ENCODE data around the gene TXNDC15. TPM values are rescaled to one million over a fixed set of nuclear protein-coding genes. Genes with fewer than 3 reads are reported as not detected.

Gene TXNDC15
- total RNA-seq (10 to 100 TPM; 35.3 to 53.1 TPM), polyA plus RNA-seq (10 to 100 TPM; 29.3 to 53.0 TPM)

- peak within 1 kb of the TSS; percentile 73 to 87 for H3K27ac ChIP-seq (ENCODE audit: low read depth in 1 of 2, low read length in 2 of 2)
- H3K9ac ChIP-seq (ENCODE audit: low read depth in 1 of 2, low read length in 2 of 2), result peak within 1 kb of the TSS; percentile 78 to 89
- H3K9me3 ChIP-seq (ENCODE audit: control insufficient read depth in 4 of 4, low read length in 3 of 4), result no peaks in the 10 kb centered on the region
- 3% methylated on average over 79 of the region's 79 CpGs for WGBS
- H3K4me3 ChIP-seq (ENCODE audit: low read depth in 1 of 3, low read length in 3 of 3), result peak within 1 kb of the TSS; percentile 71 to 82 (median 81)
- peak; percentile 86 for DNase-seq (ENCODE audit: low spot score)
- H3K27me3 ChIP-seq (ENCODE audit: control insufficient read depth in 4 of 4, insufficient read depth in 4 of 4, low read length in 3 of 4), result no peaks in the 10 kb centered on the region
- H3K4me1 ChIP-seq (ENCODE audit: control insufficient read depth in 4 of 4, insufficient read depth in 4 of 4, low read length in 3 of 4), result peaks cover 0 to 11% (median 5%) of the 10 kb centered on the region in 4 donors
- no peak for TF ChIP-seq ATF3 (IDR thresholded peaks at IDR 0.05)
- TF ChIP-seq EGR1 (IDR thresholded peaks at IDR 0.05; ENCODE audit: low read depth in 2 of 2), result no peak
- no peak for TF ChIP-seq MAX (IDR thresholded peaks at IDR 0.05)
- TF ChIP-seq HNF4A (conservative IDR thresholded peaks at IDR 0.05), result peak in 1 of 2 donors; percentile 30
- peak; percentile 62 for TF ChIP-seq NR2F2 (IDR thresholded peaks at IDR 0.05)
- TF ChIP-seq FOXA1 (IDR thresholded peaks at IDR 0.05), result peak; percentile 35
- peak in 1 of 2 donors; percentile 52 for TF ChIP-seq RAD21 (IDR thresholded peaks at IDR 0.05)
- TF ChIP-seq GABPA (IDR thresholded peaks at IDR 0.05 in 1 of 2, conservative IDR thresholded peaks at IDR 0.05 in 1 of 2), result peak in 1 of 2 donors; percentile 53
- TF ChIP-seq JUND (IDR thresholded peaks at IDR 0.05), result no peak
- peak; percentile 63 for TF ChIP-seq TAF1 (conservative IDR thresholded peaks at IDR 0.05)
- TF ChIP-seq CTCF (IDR thresholded peaks at IDR 0.05; ENCODE audit: low read depth, low read length, missing input control), result no peak
- peak; percentile 51 to 88 for TF ChIP-seq RXRA (IDR thresholded peaks at IDR 0.05)
- TF ChIP-seq, protein P1, sequence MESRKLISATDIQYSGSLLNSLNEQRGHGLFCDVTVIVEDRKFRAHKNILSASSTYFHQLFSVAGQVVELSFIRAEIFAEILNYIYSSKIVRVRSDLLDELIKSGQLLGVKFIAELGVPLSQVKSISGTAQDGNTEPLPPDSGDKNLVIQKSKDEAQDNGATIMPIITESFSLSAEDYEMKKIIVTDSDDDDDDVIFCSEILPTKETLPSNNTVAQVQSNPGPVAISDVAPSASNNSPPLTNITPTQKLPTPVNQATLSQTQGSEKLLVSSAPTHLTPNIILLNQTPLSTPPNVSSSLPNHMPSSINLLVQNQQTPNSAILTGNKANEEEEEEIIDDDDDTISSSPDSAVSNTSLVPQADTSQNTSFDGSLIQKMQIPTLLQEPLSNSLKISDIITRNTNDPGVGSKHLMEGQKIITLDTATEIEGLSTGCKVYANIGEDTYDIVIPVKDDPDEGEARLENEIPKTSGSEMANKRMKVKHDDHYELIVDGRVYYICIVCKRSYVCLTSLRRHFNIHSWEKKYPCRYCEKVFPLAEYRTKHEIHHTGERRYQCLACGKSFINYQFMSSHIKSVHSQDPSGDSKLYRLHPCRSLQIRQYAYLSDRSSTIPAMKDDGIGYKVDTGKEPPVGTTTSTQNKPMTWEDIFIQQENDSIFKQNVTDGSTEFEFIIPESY (IDR thresholded peaks at IDR 0.05), result no peak
- TF ChIP-seq SP1 (IDR thresholded peaks at IDR 0.05), result peak; percentile 52
- no peak for TF ChIP-seq FOXA2 (IDR thresholded peaks at IDR 0.05)
- TF ChIP-seq HNF4G (IDR thresholded peaks at IDR 0.05), result no peak
- TF ChIP-seq YY1 (IDR thresholded peaks at IDR 0.05), result peak; percentile 100
- TF ChIP-seq, protein P2, sequence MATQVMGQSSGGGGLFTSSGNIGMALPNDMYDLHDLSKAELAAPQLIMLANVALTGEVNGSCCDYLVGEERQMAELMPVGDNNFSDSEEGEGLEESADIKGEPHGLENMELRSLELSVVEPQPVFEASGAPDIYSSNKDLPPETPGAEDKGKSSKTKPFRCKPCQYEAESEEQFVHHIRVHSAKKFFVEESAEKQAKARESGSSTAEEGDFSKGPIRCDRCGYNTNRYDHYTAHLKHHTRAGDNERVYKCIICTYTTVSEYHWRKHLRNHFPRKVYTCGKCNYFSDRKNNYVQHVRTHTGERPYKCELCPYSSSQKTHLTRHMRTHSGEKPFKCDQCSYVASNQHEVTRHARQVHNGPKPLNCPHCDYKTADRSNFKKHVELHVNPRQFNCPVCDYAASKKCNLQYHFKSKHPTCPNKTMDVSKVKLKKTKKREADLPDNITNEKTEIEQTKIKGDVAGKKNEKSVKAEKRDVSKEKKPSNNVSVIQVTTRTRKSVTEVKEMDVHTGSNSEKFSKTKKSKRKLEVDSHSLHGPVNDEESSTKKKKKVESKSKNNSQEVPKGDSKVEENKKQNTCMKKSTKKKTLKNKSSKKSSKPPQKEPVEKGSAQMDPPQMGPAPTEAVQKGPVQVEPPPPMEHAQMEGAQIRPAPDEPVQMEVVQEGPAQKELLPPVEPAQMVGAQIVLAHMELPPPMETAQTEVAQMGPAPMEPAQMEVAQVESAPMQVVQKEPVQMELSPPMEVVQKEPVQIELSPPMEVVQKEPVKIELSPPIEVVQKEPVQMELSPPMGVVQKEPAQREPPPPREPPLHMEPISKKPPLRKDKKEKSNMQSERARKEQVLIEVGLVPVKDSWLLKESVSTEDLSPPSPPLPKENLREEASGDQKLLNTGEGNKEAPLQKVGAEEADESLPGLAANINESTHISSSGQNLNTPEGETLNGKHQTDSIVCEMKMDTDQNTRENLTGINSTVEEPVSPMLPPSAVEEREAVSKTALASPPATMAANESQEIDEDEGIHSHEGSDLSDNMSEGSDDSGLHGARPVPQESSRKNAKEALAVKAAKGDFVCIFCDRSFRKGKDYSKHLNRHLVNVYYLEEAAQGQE (IDR thresholded peaks at IDR 0.05), result no peak
- H3K36me3 ChIP-seq (ENCODE audit: control insufficient read depth in 4 of 4, insufficient read depth in 3 of 4, low read depth in 1 of 4, low read length in 3 of 4), result no peaks in the 10 kb centered on the region
These were observed at the start of gene TXNDC15 for GRCh38 chr5:134873987-134874830. TSS of gene TXNDC15 (plus strand) at chr5:134874371. CDS start at chr5:134874428, 57 bp downstream.

Measured in liver (tissue), 9 donors.